H1 (cell line): ENCODE measurements around the gene FAM174B. TPM values are rescaled to one million over a fixed set of nuclear protein-coding genes. Genes with fewer than 3 reads are reported as not detected.

Source experiments
- CTCF ChIA-PET: fragments of 300-600 bp; sonication (Branson Sonifier 250); formaldehyde crosslinking; loops from one replicate; lab custom pipeline; 2021; ENCODE audit not compliant: partially characterized antibody; lab: Charles Lee
- POLR2A ChIA-PET: fragments of 300-600 bp; sonication (Branson Sonifier 250); formaldehyde crosslinking; loops from one replicate; lab custom pipeline; 2021; ENCODE audit warnings: inconsistent platforms; ENCODE audit not compliant: partially characterized antibody; lab: Charles Lee
- DNase-seq, 2 experiments: peaks; one replicate each; pipeline versions ENCODE4 v3.0.0 to v3.0.0-alpha.2; 2010 to 2022; ENCODE audit warnings: low spot score in 2 of 2, low read depth in 1 of 2, mixed read lengths in 1 of 2
- FAIRE-seq: peaks from 2 replicates; lab custom pipeline; 2011; peaks lifted over from hg19 to GRCh38; lab: Jason Lieb, UNC
- H2AFZ ChIP-seq: 2 replicates; pipeline ENCODE4 v1.8.1; 2012; ENCODE audit warnings: low read length, inconsistent platforms
- H2AK5ac ChIP-seq: 2 replicates; pipeline ENCODE4 v1.6.1; 2013; ENCODE audit warnings: low read depth, low read length
- H2BK120ac ChIP-seq: replicated peaks from 2 replicates; pipeline ENCODE3; 2013; ENCODE audit warnings: low read depth, low read length, inconsistent platforms
- H2BK12ac ChIP-seq: 2 replicates; pipeline ENCODE4 v1.6.1; 2013; ENCODE audit warnings: low read depth, low read length
- H2BK15ac ChIP-seq: 2 replicates; pipeline ENCODE4 v1.6.1; 2013; ENCODE audit warnings: low read length
- H2BK20ac ChIP-seq: 2 replicates; pipeline ENCODE4 v1.6.1; 2013; ENCODE audit warnings: low read length
- H2BK5ac ChIP-seq: 2 replicates; pipeline ENCODE4 v1.6.1; 2013; ENCODE audit warnings: low read depth, low read length
- H3K14ac ChIP-seq: 2 replicates; pipeline ENCODE4 v1.6.1; 2013; ENCODE audit warnings: inconsistent platforms; ENCODE audit not compliant: insufficient read length
- H3K18ac ChIP-seq: 2 replicates; pipeline ENCODE4 v1.6.1; 2013; ENCODE audit warnings: low read length; ENCODE audit errors: extremely low read depth
- H3K23ac ChIP-seq: 2 replicates; pipeline ENCODE4 v1.6.1; 2013; ENCODE audit warnings: inconsistent platforms; ENCODE audit not compliant: insufficient read length
- H3K23me2 ChIP-seq: 2 replicates; pipeline ENCODE4 v1.6.1; 2013; ENCODE audit warnings: low read depth, low read length
- H3K27ac ChIP-seq: 2 replicates; pipeline ENCODE4 v1.6.1; 2011; ENCODE audit warnings: low read depth, low read length, inconsistent platforms
- H3K27me3 ChIP-seq, 4 experiments: replicated peaks in 1 of 4; 1 replicate in 1 of 4; 2 replicates in 3 of 4; pipeline versions ENCODE4 v1.6.1 to v1.8.1; 2011 to 2013; ENCODE audit warnings: low read length in 3 of 4, mild to moderate bottlenecking in 3 of 4, inconsistent platforms in 2 of 4, mixed read lengths in 2 of 4, moderate library complexity in 1 of 4; ENCODE audit not compliant: control insufficient read depth in 3 of 4, insufficient read depth in 3 of 4; ENCODE audit errors: extremely low read depth in 1 of 4
- H3K36me3 ChIP-seq, 4 experiments: 2 replicates each; pipeline versions ENCODE4 v1.6.1 to v1.8.1; 2011 to 2013; ENCODE audit warnings: mild to moderate bottlenecking in 4 of 4, low read length in 3 of 4, moderate library complexity in 2 of 4, control low read depth in 1 of 4, inconsistent platforms in 1 of 4; ENCODE audit not compliant: insufficient read depth in 4 of 4, control insufficient read depth in 2 of 4
- H3K4ac ChIP-seq: replicated peaks from 2 replicates; pipeline ENCODE3; 2013; ENCODE audit warnings: low read length, low read depth, mixed read lengths, inconsistent platforms; ENCODE audit not compliant: insufficient read length
- H3K4me1 ChIP-seq, 4 experiments: replicated peaks in 1 of 4; 1 replicate in 1 of 4; 2 replicates in 3 of 4; pipeline versions ENCODE4 v1.6.1 to v1.8.1; 2011 to 2013; ENCODE audit warnings: low read length in 3 of 4, inconsistent platforms in 2 of 4, mixed read lengths in 1 of 4; ENCODE audit not compliant: insufficient read depth in 4 of 4, control insufficient read depth in 3 of 4
- H3K4me2 ChIP-seq, 2 experiments: 2 replicates each; pipeline versions ENCODE4 v1.6.1 to v1.8.1; 2011 to 2013; ENCODE audit warnings: low read depth in 2 of 2, low read length in 2 of 2, control low read depth in 1 of 2, inconsistent platforms in 1 of 2, mild to moderate bottlenecking in 1 of 2; ENCODE audit not compliant: insufficient read depth in 1 of 2
- H3K4me3 ChIP-seq, 4 experiments: fragments of 200-600, 300-600 bp in 1 of 4; sonication (generic), shearing (Covaris generic), sonication (Bioruptor Twin) in 1 of 4; 2 replicates each; pipeline versions ENCODE4 v1.5.1 to v1.8.1; 2011 to 2016; ENCODE audit warnings: low read length in 4 of 4, low read depth in 3 of 4, control low read depth in 2 of 4, inconsistent platforms in 2 of 4, mild to moderate bottlenecking in 2 of 4, mixed read lengths in 1 of 4, moderate library complexity in 1 of 4; ENCODE audit not compliant: insufficient read depth in 2 of 4; ENCODE audit errors: extremely low read depth in 1 of 4
- H3K56ac ChIP-seq: replicated peaks from 2 replicates; pipeline ENCODE3; 2013; ENCODE audit warnings: low read depth, mild to moderate bottlenecking, mixed read lengths, low read length, inconsistent platforms; ENCODE audit not compliant: insufficient read length
- H3K79me1 ChIP-seq: 2 replicates; pipeline ENCODE4 v1.6.1; 2013; ENCODE audit warnings: low read depth, low read length, control low read depth
- H3K79me2 ChIP-seq, 2 experiments: 2 replicates each; pipeline versions ENCODE4 v1.6.1 to v1.8.1; 2012 to 2013; ENCODE audit warnings: low read length in 2 of 2, mild to moderate bottlenecking in 2 of 2, inconsistent platforms in 1 of 2; ENCODE audit not compliant: insufficient read depth in 2 of 2, control insufficient read depth in 1 of 2
- H3K9ac ChIP-seq, 4 experiments: replicated peaks in 1 of 4; 1 replicate in 1 of 4; 2 replicates in 3 of 4; pipeline versions ENCODE4 v1.6.1 to v1.8.1; 2011 to 2013; ENCODE audit warnings: low read depth in 3 of 4, low read length in 3 of 4, control low read depth in 2 of 4, mild to moderate bottlenecking in 2 of 4, moderate library complexity in 2 of 4, inconsistent platforms in 1 of 4; ENCODE audit errors: extremely low read depth in 1 of 4
- H3K9me3 ChIP-seq, 2 experiments: 2 replicates each; pipeline versions ENCODE4 v1.6.1 to v1.8.1; 2012 to 2013; ENCODE audit warnings: mild to moderate bottlenecking in 2 of 2, moderate library complexity in 2 of 2, control low read depth in 1 of 2, inconsistent platforms in 1 of 2, low read depth in 1 of 2, low read length in 1 of 2, mixed read lengths in 1 of 2; ENCODE audit not compliant: insufficient read depth in 2 of 2
- H4K20me1 ChIP-seq, 2 experiments: replicated peaks in 1 of 2; 2 replicates each; pipeline versions ENCODE3 to v1.8.1; 2011 to 2013; ENCODE audit warnings: inconsistent platforms in 2 of 2, low read length in 2 of 2, mild to moderate bottlenecking in 1 of 2; ENCODE audit not compliant: insufficient read depth in 2 of 2, control insufficient read depth in 1 of 2
- H4K5ac ChIP-seq: 2 replicates; pipeline ENCODE4 v1.6.1; 2013; ENCODE audit warnings: low read length, low read depth, mixed read lengths, inconsistent platforms; ENCODE audit not compliant: insufficient read length
- H4K8ac ChIP-seq: 2 replicates; pipeline ENCODE4 v1.8.0; 2013; ENCODE audit warnings: mild to moderate bottlenecking, moderate library complexity, low read length, inconsistent platforms; ENCODE audit not compliant: insufficient read depth; ENCODE audit errors: extremely low read depth
- H4K91ac ChIP-seq: replicated peaks from 2 replicates; pipeline ENCODE3; 2013; ENCODE audit warnings: low read length, mixed read lengths, inconsistent platforms; ENCODE audit not compliant: insufficient read length
- BCL11A ChIP-seq, 2 experiments: IDR thresholded peaks; one replicate each; pipeline ENCODE4 v1.6.1; 2011; ENCODE audit warnings: low read depth in 2 of 2, low read length in 2 of 2, mild to moderate bottlenecking in 2 of 2
- CEBPB ChIP-seq: IDR thresholded peaks from 2 replicates; pipeline ENCODE4 v1.6.1; 2012; ENCODE audit warnings: low read depth, low read length
- CHD2 ChIP-seq: IDR thresholded peaks from 2 replicates; pipeline ENCODE4 v1.6.1; 2012; ENCODE audit warnings: low read length, improper control_type of control experiment
- CTCF ChIP-seq, 3 experiments: IDR thresholded peaks; 1 replicate in 2 of 3; 2 replicates in 1 of 3; pipeline versions ENCODE4 v1.5.1 to v1.6.1; 2011; ENCODE audit warnings: low read length in 3 of 3, mild to moderate bottlenecking in 3 of 3, inconsistent platforms in 2 of 3, low read depth in 1 of 3, moderate library complexity in 1 of 3; ENCODE audit not compliant: insufficient read depth in 1 of 3; ENCODE audit errors: control extremely low read depth in 1 of 3
- FOSL1 ChIP-seq: IDR thresholded peaks from 2 replicates; pipeline ENCODE4 v1.6.1; 2011; ENCODE audit warnings: mild to moderate bottlenecking, low read depth, low read length, moderate library complexity; ENCODE audit not compliant: insufficient read depth
- HDAC2 ChIP-seq, 2 experiments: fragments of 300-600 bp in 1 of 2; sonication (generic) in 1 of 2; IDR thresholded peaks; 2 replicates each; pipeline ENCODE4 v1.6.1; 2011 to 2012; ENCODE audit warnings: low read depth in 2 of 2, low read length in 2 of 2, mild to moderate bottlenecking in 2 of 2, moderate library complexity in 2 of 2, borderline replicate concordance in 1 of 2, inconsistent platforms in 1 of 2
- NRF1 ChIP-seq: IDR thresholded peaks from 2 replicates; pipeline ENCODE4 v1.6.1; 2011; ENCODE audit warnings: mild to moderate bottlenecking, low read depth, low read length, improper control_type of control experiment
- SIN3A ChIP-seq, 2 experiments: IDR thresholded peaks in 1 of 2; conservative IDR thresholded peaks in 1 of 2; 2 replicates each; pipeline ENCODE4 v1.6.1; 2011 to 2012; ENCODE audit warnings: low read length in 2 of 2, improper control_type of control experiment in 1 of 2, low read depth in 1 of 2, mild to moderate bottlenecking in 1 of 2
- SP2 ChIP-seq: IDR thresholded peaks from 2 replicates; pipeline ENCODE4 v1.6.1; 2012; ENCODE audit warnings: mild to moderate bottlenecking, low read length, inconsistent platforms
- WGBS, 2 experiments: shearing (Covaris generic) in 1 of 2; methylation state at CpG; one replicate each; pipeline versions ENCODE4 v1.1.6 to v1.1.7; 2013 to 2015; ENCODE audit warnings: low lambda C conversion rate in 2 of 2, mixed read lengths in 2 of 2, inconsistent platforms in 1 of 2, low coverage in 1 of 2, missing lambda C conversion rate in 1 of 2; ENCODE audit not compliant: insufficient replicate concordance in 2 of 2, insufficient coverage in 1 of 2, insufficient read length in 1 of 2; ENCODE audit errors: extremely low coverage in 1 of 2, missing lambda C conversion rate in 1 of 2; 5-methylcytosine and 5-hydroxymethylcytosine counted together
- polyA plus RNA-seq, 7 experiments: library from polyadenylated mRNA; depleted of rRNA in 3 of 7; stranded (reverse) in 5 of 7; unstranded in 2 of 7; fragments of >200 nt in 5 of 7; fragments of 200-250 nt in 2 of 7; gene quantifications; 1 replicate in 5 of 7; 2 replicates in 1 of 7; 4 replicates in 1 of 7; pipeline versions ENCODE4 v1.2.1 to v1.2.3, GENCODE V29; 2011 to 2013; ENCODE audit warnings: missing spikeins in 2 of 7, mixed read lengths in 2 of 7
- total RNA-seq: library from RNA; stranded (reverse); fragmentation: NEBNext Ultra II Directional; extraction: Animal tissue kit (Norgen Biotek cat#: 25700); gene quantifications from 2 replicates; pipeline ENCODE4 v1.2.1, GENCODE V29; 2021

FAM174B gene
- total and polyA plus RNA-seq, 2 of the 8 experiments (the other 6 are each of a cell fraction or from before 2014, with no cell fraction given), result 9.3 to 35.2 TPM

GRCh38 chr15:92576597-92577200, 78.9 kb downstream of the FAM174B start:
- no peak overlapping the region for H2AK5ac ChIP-seq
- H4K8ac ChIP-seq, result no peak overlapping the region
- no peaks in the 10 kb centered on the region for H3K27me3 ChIP-seq
- H3K18ac ChIP-seq, result no peak overlapping the region
- H4K20me1 ChIP-seq, result no peaks in the 10 kb centered on the region
- no peak overlapping the region for H4K91ac ChIP-seq
- POLR2A ChIA-PET, result no interaction called here
- H4K5ac ChIP-seq, result no peak overlapping the region
- no peak overlapping the region for H3K4me3 ChIP-seq
- no peaks in the 10 kb centered on the region for H3K4me1 ChIP-seq
- H2AFZ ChIP-seq, result no peak overlapping the region
- DNase-seq (peak in 1 of 2 experiments; percentile 16), FAIRE-seq (no peak)
- 86% methylated on average over 9 of the region's 9 CpGs; no CpG with 5 or more reads in 1 of the 2 experiments for WGBS, 2 experiments
- H3K56ac ChIP-seq, result no peak overlapping the region
- no peak overlapping the region for H3K9ac ChIP-seq
- no peak overlapping the region for H2BK20ac ChIP-seq
- H2BK12ac ChIP-seq, result no peak overlapping the region
- no peak overlapping the region for H2BK15ac ChIP-seq
- H3K9me3 ChIP-seq, result no peaks in the 10 kb centered on the region; a peak in 1 of 4 replicates
- no peak overlapping the region for H2BK5ac ChIP-seq
- no peak overlapping the region for H3K27ac ChIP-seq
- no peak overlapping the region for H3K14ac ChIP-seq
- no peak for TF ChIP-seq FOSL1
- TF ChIP-seq CHD2, result no peak
- TF ChIP-seq SIN3A (conservative IDR thresholded peaks at IDR 0.05 in 1 of 2, IDR thresholded peaks at IDR 0.05 in 1 of 2; ENCODE audit: low read depth in 1 of 2, low read length in 2 of 2), result no peak
- TF ChIP-seq SP2, result no peak
- no peak for TF ChIP-seq CEBPB
- no peak for TF ChIP-seq NRF1
- TF ChIP-seq CTCF (IDR thresholded peaks at IDR 0.05; ENCODE audit: control extremely low read depth in 1 of 3, insufficient read depth in 1 of 3, low read depth in 1 of 3, low read length in 3 of 3), result no peak
- TF ChIP-seq BCL11A (IDR thresholded peaks at IDR 0.05; ENCODE audit: low read depth in 2 of 2, low read length in 2 of 2), result no peak
- no peak for TF ChIP-seq HDAC2 (IDR thresholded peaks at IDR 0.05; ENCODE audit: borderline replicate concordance in 1 of 2, low read depth in 2 of 2, low read length in 2 of 2)
- H3K4me2 ChIP-seq, result no peak overlapping the region
- H2BK120ac ChIP-seq, result no peak overlapping the region
- no peaks in the 10 kb centered on the region for H3K23me2 ChIP-seq
- CTCF ChIA-PET, result no interaction called here
- H3K36me3 ChIP-seq, result no peaks in the 10 kb centered on the region
- no peaks in the 10 kb centered on the region for H3K79me2 ChIP-seq
- no peaks in the 10 kb centered on the region for H3K79me1 ChIP-seq
- H3K23ac ChIP-seq, result no peak overlapping the region
- no peak overlapping the region for H3K4ac ChIP-seq
